Ishikawa (cell line): ENCODE measurements around the gene NCOR2.

Experiments
- CREB1 ChIP-seq: IDR thresholded peaks from 2 replicates; pipeline ENCODE4 v1.6.1; 2012; ENCODE audit warnings: low read depth
- EGR1 ChIP-seq: IDR thresholded peaks from 2 replicates; pipeline ENCODE4 v1.6.1; 2012
- RAD21 ChIP-seq: IDR thresholded peaks from 2 replicates; pipeline ENCODE4 v1.6.1; 2012; ENCODE audit warnings: low read depth
- TAF1 ChIP-seq: IDR thresholded peaks from 2 replicates; pipeline ENCODE4 v1.6.1; 2012; ENCODE audit warnings: low read depth, mild to moderate bottlenecking
- TF ChIP-seq, protein P1 (sequence below): IDR thresholded peaks from 2 replicates; pipeline ENCODE4 v1.6.1; 2012; ENCODE audit warnings: low read depth, mild to moderate bottlenecking

DNA sequence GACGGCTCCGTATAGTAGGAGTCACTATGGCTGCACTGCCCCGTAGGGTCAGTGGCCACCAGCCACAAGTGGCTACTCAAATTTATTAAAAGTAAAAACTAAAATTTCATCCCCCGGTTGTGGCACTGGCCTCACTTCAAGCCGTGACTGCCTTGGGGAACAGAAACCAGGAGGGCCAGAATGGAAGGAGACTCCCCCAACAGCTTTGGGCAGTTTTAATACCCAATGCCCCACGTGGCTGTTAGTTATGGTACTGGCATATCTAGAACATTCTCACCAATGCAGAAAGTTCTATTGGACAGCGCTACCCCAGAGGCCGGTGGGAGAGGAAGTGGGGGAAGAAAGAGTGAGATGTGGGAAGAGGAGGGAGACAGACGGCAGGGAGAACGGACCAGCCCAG, 6.2 kb downstream of the NCOR2 start:
- TF ChIP-seq RAD21 = no peak
- no peak for TF ChIP-seq EGR1
- no peak for TF ChIP-seq CREB1
- no peak for TF ChIP-seq TAF1
- TF ChIP-seq, protein P1, sequence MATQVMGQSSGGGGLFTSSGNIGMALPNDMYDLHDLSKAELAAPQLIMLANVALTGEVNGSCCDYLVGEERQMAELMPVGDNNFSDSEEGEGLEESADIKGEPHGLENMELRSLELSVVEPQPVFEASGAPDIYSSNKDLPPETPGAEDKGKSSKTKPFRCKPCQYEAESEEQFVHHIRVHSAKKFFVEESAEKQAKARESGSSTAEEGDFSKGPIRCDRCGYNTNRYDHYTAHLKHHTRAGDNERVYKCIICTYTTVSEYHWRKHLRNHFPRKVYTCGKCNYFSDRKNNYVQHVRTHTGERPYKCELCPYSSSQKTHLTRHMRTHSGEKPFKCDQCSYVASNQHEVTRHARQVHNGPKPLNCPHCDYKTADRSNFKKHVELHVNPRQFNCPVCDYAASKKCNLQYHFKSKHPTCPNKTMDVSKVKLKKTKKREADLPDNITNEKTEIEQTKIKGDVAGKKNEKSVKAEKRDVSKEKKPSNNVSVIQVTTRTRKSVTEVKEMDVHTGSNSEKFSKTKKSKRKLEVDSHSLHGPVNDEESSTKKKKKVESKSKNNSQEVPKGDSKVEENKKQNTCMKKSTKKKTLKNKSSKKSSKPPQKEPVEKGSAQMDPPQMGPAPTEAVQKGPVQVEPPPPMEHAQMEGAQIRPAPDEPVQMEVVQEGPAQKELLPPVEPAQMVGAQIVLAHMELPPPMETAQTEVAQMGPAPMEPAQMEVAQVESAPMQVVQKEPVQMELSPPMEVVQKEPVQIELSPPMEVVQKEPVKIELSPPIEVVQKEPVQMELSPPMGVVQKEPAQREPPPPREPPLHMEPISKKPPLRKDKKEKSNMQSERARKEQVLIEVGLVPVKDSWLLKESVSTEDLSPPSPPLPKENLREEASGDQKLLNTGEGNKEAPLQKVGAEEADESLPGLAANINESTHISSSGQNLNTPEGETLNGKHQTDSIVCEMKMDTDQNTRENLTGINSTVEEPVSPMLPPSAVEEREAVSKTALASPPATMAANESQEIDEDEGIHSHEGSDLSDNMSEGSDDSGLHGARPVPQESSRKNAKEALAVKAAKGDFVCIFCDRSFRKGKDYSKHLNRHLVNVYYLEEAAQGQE = no peak
